Neuron (in vitro differentiated cells): ENCODE data around the gene POM121L2.

ENCODE experiments used
- H2AFZ ChIP-seq: one replicate; pipeline ENCODE4 v1.6.1; 2013; ENCODE audit warnings: low read depth, mild to moderate bottlenecking, inconsistent platforms, low read length, moderate library complexity
- H3K27me3 ChIP-seq: one replicate; pipeline ENCODE4 v1.6.1; 2013; ENCODE audit warnings: low read length; ENCODE audit not compliant: insufficient read depth
- H3K36me3 ChIP-seq: one replicate; pipeline ENCODE4 v1.6.1; 2013; ENCODE audit warnings: low read length; ENCODE audit not compliant: insufficient read depth
- H3K4me1 ChIP-seq: one replicate; pipeline ENCODE4 v1.6.1; 2013; ENCODE audit warnings: low read length; ENCODE audit not compliant: insufficient read depth
- H3K4me3 ChIP-seq: 2 replicates; pipeline ENCODE4 v1.5.1; 2013; ENCODE audit warnings: mild to moderate bottlenecking, low read length, moderate library complexity
- H3K9me3 ChIP-seq: one replicate; pipeline ENCODE4 v1.6.1; 2013; ENCODE audit warnings: low read length

The POM121L2 gene

DNA sequence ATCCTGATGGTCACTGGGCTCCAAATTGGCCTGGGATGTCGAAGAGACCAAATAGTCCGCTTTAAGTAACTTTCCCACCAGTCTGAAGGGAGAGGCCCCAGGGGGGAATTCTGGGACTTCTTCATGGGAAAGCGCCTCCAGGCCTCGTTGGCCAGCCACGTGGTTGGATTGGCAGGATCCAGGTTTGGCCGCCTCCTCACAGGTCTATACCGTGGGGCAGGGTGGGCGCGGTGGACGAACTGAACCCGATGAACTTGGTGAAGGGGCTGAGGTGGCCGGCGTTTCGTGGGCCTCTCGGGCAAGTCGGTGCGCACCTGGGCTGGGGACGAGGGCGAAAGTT, 297 bp downstream of the POM121L2 start:
- H3K27me3 ChIP-seq = peaks cover 29% of the 10 kb centered on the region
- H3K36me3 ChIP-seq = no peaks in the 10 kb centered on the region
- H3K9me3 ChIP-seq = peaks cover 2% of the 10 kb centered on the region
- no peaks in the 10 kb centered on the region for H3K4me1 ChIP-seq
- H2AFZ ChIP-seq = peak overlapping the region; percentile 62
- peak overlapping the region; percentile 30 for H3K4me3 ChIP-seq

DNA sequence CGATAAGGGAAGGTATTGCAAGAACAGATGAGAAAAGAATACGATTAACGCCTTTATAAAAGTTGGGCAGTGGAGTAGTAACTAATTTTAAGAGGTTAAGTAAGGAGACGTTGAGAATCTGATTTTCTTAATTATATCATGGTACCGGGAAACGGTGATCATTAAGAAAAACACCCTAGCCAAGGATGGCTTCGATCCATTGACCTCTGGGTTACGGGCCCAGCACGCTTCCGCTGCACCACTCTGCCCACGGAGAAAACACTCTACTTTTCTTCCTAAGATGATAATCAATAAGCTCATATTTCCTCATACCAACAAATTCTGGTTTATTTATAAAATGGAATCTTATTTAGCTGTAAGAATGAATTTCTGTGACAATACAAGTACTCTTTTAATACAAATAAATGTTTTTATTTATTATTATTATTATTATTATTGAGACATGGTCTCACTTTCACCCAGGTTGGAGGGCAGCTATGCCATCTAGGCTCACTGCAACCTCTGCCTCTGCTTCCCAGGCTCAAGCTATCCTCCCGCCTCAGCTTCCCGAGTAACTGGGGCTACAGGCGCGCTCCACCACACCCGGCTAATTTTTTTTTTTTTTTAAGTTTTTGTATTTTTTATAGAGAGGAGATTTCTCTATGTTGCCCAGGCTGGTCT, 8.3 kb downstream of the POM121L2 start:
- no peak overlapping the region for H2AFZ ChIP-seq

DNA sequence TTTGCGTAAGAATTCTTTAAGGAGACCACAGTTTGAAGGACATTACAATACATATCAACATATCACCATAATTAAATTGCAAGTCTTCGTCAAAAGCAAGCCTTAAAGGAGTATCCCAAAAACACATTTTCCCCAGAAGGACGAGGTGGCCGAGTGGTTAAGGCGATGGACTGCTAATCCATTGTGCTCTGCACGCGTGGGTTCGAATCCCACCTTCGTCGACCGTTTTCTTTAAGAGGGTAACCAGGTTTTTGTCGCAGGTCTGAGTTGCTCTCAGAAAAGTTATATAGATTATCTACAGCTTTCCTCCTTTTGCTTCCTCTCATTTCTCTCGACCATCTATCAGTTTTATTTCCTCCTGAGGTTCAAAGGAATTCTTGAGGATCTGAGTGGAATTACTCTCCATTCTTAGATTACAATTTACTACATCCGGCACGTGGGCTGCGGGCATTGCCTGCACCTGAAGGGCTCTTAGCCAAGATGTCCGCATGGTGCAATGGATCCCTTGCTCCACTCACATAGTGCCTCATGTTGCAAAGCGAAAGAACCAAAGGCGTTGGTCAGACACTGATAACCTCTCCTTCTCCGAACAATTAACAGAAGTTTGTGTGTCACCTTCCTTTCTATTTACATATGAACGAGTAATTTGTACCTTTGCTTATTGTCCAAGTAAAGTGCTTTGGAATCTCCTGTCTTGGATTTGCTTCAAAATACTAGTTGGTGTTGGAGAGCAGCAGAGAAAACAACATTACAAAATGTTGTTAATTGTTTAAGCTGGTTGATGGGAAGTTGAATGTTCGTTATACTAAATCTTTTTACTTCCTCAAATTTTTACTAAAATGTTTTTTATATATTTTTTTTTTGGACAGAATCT, 14.0 kb downstream of the POM121L2 start:
- H3K9me3 ChIP-seq = peaks cover 6% of the 10 kb centered on the region
- no peak overlapping the region for H3K4me3 ChIP-seq
- H3K4me1 ChIP-seq = peaks cover 7% of the 10 kb centered on the region
- H3K36me3 ChIP-seq = no peaks in the 10 kb centered on the region
- no peak overlapping the region for H2AFZ ChIP-seq
- peaks cover 49% of the 10 kb centered on the region for H3K27me3 ChIP-seq

More for the DNA sequence above, 8.3 kb downstream of the POM121L2 start:
- no peak overlapping the region for H3K4me3 ChIP-seq
- no peaks in the 10 kb centered on the region for H3K36me3 ChIP-seq
- H3K4me1 ChIP-seq = no peaks in the 10 kb centered on the region
- H3K9me3 ChIP-seq = no peaks in the 10 kb centered on the region
- no peaks in the 10 kb centered on the region for H3K27me3 ChIP-seq

DNA sequence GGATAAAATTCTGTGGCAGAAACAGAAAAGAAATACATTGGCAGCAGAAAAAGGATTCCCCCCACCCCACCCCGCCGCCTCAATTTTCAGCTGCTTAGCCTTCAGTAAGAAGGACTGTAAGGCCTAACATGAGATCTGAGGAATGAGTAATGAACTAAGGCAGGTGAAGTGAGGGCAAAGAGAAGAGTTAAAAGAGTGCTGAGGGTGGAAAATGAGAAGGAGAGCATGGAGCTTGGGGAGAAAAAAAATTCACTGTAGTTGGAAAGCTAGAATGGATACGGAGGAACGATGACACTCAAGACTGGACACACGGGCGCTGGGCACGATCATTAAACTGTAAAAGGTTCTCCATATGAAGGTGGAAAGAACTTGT, 14.6 kb downstream of the POM121L2 start:
- H3K4me3 ChIP-seq = no peak overlapping the region
- peaks cover 50% of the 10 kb centered on the region for H3K27me3 ChIP-seq

DNA sequence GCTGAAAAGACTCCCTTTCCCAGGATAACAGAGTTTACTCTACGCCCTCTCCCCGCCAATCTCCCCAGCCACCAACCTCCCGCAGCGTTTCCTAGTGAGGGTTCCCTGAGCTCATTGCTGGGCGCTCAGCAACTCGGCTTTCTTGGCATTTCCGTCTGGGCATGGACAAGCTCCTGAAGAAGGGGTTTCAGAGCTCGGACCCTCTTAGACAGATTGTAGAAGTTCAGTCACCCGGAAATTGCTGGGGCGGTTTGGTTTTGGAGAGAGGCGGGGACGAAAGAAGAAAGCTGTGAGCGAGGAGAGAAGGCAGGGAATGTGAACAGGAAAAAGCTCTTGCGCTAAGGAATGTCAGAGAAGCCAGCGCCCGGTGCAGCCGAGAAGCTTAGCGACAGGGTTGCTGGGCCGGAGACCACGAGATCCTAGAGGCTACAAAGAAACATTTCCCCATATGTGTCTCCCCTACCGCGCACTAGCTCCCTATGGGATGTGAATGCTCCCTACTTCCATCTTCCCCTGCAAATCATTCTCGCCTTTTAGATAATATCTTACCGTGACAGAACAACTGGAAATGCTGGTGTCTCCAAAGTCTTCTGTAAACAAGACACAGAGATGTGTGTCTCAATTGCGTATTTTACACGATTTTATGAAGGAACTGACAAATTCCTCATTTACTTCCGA, 15.8 kb downstream of the POM121L2 start:
- Histone ChIP-seq H3K36me3 (no peaks in the 10 kb centered on the region), H3K4me3 (peak overlapping the region; percentile 30), H3K27me3 (peaks cover 59% of the 10 kb centered on the region), H2AFZ (no peak overlapping the region), H3K9me3 (peaks cover 9% of the 10 kb centered on the region), H3K4me1 (peaks cover 7% of the 10 kb centered on the region)

More for the DNA sequence above, 14.6 kb downstream of the POM121L2 start:
- Histone ChIP-seq H3K9me3 (peaks cover 8% of the 10 kb centered on the region), H3K4me1 (peaks cover 7% of the 10 kb centered on the region), H3K36me3 (no peaks in the 10 kb centered on the region), H2AFZ (no peak overlapping the region)

DNA sequence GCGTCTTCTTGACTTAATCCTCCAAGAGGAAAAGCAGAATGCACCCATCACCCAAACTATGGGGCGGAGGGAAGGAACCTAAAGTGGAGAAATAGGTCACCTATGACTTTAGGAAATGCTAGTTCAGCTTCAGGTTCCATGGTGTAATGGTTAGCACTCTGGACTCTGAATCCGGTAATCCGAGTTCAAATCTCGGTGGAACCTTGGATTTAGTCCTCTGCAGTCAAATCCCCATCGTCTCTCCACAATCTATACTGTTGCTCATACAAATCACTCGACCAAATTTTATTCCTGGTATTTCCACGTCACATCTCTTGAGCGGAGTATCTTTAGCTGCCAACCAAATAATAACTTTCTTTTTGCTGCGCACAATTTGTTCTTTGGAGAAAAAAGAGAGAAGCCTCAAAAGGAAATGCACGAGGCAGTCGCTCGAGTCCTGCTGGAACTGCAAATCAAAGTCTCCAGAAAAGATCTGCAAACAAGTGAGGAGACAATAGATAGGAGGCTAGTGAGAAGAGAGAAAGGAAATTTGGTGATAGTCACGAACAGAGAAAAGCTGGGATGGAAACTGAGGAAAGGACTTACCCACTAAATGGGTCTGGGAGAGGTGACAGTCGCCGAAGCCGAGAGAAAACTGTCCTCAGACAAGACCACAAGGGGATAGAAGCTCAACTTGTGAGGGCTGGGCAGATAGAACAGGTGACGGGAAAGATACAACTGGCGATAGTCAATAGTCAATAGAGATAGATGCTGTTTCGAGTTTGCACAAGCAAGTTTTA, 16.6 kb downstream of the POM121L2 start:
- peaks cover 66% of the 10 kb centered on the region for H3K27me3 ChIP-seq
- H3K4me1 ChIP-seq = peaks cover 7% of the 10 kb centered on the region
- H3K4me3 ChIP-seq = peak overlapping the region; percentile 30

DNA sequence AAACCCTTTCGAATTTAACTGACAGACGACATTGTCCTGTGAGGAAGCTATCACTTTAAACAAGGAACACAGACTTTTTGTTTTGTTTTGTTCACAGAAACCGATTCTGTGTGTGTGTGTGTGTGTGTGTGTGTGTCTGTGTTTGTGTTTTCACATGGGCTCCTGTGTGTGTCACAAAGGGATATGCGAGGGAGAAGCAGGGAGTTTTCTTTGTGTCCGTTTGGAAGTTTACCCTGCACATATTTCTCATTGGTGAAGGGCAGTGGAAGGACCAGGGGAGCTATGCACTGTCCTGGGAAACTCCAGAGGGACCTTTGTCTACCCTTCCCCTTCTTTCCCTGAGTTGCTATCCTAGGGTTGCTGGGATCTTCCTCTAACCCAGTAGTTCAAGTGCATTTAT, 17.7 kb downstream of the POM121L2 start:
- H3K4me1 ChIP-seq = peaks cover 7% of the 10 kb centered on the region
- H3K27me3 ChIP-seq = peaks cover 77% of the 10 kb centered on the region
- no peak overlapping the region for H3K4me3 ChIP-seq

More for the DNA sequence above, 16.6 kb downstream of the POM121L2 start:
- Histone ChIP-seq H3K36me3 (no peaks in the 10 kb centered on the region), H3K9me3 (peaks cover 10% of the 10 kb centered on the region), H2AFZ (no peak overlapping the region)

DNA sequence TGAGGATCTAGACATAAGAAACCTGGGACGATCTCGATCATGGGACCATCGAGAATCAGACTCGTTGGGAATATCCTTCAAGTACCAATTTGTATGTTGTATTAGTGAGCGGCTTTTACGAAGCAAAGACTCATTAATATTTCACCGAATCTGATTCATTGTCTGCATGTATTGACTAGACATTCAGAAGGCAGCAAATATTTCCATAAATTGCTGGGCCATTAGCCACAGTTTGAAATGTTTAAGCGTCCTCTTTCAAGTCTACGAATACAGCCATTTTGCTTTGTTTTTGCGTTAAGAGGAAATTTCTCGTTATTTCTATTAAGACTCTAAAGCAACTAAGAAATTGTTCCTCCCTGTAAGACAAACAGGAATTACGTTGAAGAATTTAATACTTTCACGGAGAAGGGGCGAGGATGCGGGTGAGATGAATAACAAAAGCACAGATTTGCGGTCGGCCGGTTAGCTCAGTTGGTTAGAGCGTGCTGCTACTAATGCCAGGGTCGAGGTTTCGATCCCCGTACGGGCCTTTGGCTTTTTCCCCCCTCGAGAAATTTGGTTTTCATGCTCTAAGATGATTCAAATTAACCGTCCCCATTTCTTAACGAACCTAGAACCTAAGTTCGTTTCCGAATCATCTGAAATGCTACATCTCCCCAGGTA, 18.5 kb downstream of the POM121L2 start:
- H3K36me3 ChIP-seq = no peaks in the 10 kb centered on the region
- H3K4me3 ChIP-seq = no peak overlapping the region
- H3K4me1 ChIP-seq = peaks cover 7% of the 10 kb centered on the region
- peaks cover 85% of the 10 kb centered on the region for H3K27me3 ChIP-seq
- H3K9me3 ChIP-seq = peaks cover 10% of the 10 kb centered on the region
- no peak overlapping the region for H2AFZ ChIP-seq

More for the DNA sequence above, 17.7 kb downstream of the POM121L2 start:
- Histone ChIP-seq H3K9me3 (peaks cover 10% of the 10 kb centered on the region), H3K36me3 (no peaks in the 10 kb centered on the region), H2AFZ (no peak overlapping the region)

DNA sequence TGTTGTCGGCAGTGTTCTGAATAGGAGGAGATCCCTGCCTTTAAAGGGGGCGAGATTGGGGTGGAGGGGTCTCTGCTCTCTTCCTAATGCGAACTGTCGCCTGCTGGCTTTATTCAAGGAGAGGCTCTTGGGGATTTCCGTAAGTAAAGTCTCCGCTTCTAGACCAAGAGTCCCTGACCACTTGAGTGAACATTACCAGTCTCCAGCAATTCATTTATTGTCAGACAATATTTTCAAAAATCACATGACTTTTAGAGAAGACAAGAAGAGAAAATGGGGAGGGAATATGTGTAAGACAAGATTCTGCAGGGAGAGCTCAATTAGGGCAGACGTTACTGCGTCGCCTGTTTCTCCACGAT, 21.2 kb downstream of the POM121L2 start:
- no peaks in the 10 kb centered on the region for H3K36me3 ChIP-seq
- H3K4me1 ChIP-seq = peaks cover 2% of the 10 kb centered on the region
- peaks cover 80% of the 10 kb centered on the region for H3K27me3 ChIP-seq
- H3K9me3 ChIP-seq = peaks cover 12% of the 10 kb centered on the region
- H2AFZ ChIP-seq = no peak overlapping the region
- no peak overlapping the region for H3K4me3 ChIP-seq

DNA sequence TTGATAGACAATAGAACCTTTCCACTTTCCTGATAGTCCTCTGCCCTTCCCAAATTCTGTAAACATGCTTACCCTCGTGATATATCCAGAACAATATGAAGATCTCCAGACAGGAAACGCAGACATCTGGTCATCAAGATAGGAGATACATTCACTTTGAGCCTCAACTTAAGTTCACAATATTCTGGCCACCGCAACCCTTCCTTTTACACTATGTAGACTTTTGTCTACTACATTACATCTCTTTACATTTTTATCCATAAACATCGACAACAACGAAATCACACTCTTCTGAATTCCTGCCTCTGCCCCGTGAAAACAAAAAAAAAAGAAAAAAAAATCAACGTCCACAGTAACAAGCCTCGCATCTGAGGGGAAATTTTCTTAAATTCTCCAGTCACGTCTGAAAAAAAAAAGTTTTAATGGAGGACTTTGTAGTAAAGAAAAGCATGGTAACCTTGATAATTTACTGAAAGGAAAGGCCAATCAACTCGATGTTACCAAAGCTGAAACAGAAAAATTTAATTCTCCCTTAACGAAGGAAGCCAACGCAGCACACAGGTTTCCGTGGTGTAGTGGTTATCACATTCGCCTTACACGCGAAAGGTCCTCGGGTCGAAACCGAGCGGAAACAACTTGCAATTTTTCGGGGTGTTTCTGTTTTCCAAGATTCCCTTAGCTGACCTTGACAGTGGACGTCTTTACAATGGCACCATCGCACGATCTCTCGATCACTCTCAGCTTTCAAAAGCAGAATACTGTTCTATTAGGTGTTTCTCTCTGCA, 21.8 kb downstream of the POM121L2 start:
- Histone ChIP-seq H3K27me3 (peaks cover 77% of the 10 kb centered on the region), H3K36me3 (no peaks in the 10 kb centered on the region), H3K4me3 (no peak overlapping the region), H2AFZ (no peak overlapping the region), H3K9me3 (peaks cover 12% of the 10 kb centered on the region), H3K4me1 (no peaks in the 10 kb centered on the region)

DNA sequence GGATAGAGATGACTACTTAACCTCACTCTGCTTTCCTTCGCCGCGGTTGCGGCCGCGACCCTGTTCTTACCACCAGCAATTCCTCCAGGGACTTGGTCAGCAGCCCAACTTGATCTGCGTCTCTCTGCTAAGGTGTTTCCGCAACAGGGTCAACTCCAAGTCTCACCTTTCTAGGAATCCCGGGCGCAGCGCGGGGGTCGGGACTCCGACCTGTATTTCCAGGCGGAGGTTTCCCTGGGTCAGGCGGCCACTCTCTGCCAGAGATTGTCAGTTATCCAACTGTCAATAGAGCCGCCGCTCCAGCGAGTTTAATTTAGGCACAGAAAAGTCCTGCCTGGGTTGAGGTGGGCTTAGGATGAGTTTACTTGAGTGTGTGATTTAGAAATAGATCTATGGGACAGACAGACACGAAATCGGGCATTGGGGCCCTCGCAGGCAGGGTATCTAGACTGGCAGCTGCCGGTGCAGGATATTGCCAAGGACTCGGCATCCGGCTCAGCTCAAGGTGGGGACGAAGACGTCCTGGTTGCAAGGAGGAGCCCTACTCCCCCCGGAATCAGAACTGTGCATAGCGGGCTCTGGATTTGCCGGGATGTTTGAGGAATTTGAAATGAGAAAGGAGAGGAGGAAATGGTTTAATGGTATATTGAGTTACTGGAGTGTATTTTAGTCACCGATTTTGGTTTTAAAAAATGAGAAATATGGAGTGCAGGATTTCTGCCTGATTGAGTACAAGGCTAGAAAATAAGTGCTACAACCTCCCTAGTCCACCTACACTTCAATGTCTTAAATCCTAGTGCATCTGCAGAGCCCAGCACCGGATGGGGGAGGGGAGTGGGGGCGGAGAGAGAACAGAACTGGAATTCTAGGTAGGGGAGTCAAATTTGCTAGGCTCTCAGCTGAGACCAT, 23.7 kb downstream of the POM121L2 start:
- Histone ChIP-seq H3K4me1 (no peaks in the 10 kb centered on the region), H3K9me3 (peaks cover 9% of the 10 kb centered on the region), H3K27me3 (peaks cover 60% of the 10 kb centered on the region), H3K4me3 (no peak overlapping the region), H3K36me3 (no peaks in the 10 kb centered on the region), H2AFZ (no peak overlapping the region)
